ENCODE measurements around the gene KCTD2. TPM values are rescaled to one million over a fixed set of nuclear protein-coding genes. Genes with fewer than 3 reads are reported as not detected.

The KCTD2 gene, protein sequence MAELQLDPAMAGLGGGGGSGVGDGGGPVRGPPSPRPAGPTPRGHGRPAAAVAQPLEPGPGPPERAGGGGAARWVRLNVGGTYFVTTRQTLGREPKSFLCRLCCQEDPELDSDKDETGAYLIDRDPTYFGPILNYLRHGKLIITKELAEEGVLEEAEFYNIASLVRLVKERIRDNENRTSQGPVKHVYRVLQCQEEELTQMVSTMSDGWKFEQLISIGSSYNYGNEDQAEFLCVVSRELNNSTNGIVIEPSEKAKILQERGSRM
- total RNA-seq (10 to 100 TPM; 21.0 to 22.3 TPM), polyA plus RNA-seq (10 to 100 TPM; 15.1 to 17.8 TPM)
- long read RNA-seq, donor 1, transcript KCTD2-201 (6 exons, 3,635 nt) = major isoform, 5 of 481 reads
- long read RNA-seq, donor 1, partial matches to known transcripts = 466 of 481 reads
- long read RNA-seq, donor 1, other reads (novel, unspliced or antisense) = 10 of 481 reads
- long read RNA-seq, donor 2, partial matches to known transcripts = 0 of 2 reads
- long read RNA-seq, donor 2, other reads (novel, unspliced or antisense) = 0 of 2 reads
- long read RNA-seq, donor 3, partial matches to known transcripts = 213 of 384 reads
- long read RNA-seq, donor 3, other reads (novel, unspliced or antisense) = 168 of 384 reads
- long read RNA-seq, donor 4 = 0 reads
- long read RNA-seq, donor 5, partial matches to known transcripts = 590 of 601 reads
- long read RNA-seq, donor 5, other reads (novel, unspliced or antisense) = 7 of 601 reads

DNA sequence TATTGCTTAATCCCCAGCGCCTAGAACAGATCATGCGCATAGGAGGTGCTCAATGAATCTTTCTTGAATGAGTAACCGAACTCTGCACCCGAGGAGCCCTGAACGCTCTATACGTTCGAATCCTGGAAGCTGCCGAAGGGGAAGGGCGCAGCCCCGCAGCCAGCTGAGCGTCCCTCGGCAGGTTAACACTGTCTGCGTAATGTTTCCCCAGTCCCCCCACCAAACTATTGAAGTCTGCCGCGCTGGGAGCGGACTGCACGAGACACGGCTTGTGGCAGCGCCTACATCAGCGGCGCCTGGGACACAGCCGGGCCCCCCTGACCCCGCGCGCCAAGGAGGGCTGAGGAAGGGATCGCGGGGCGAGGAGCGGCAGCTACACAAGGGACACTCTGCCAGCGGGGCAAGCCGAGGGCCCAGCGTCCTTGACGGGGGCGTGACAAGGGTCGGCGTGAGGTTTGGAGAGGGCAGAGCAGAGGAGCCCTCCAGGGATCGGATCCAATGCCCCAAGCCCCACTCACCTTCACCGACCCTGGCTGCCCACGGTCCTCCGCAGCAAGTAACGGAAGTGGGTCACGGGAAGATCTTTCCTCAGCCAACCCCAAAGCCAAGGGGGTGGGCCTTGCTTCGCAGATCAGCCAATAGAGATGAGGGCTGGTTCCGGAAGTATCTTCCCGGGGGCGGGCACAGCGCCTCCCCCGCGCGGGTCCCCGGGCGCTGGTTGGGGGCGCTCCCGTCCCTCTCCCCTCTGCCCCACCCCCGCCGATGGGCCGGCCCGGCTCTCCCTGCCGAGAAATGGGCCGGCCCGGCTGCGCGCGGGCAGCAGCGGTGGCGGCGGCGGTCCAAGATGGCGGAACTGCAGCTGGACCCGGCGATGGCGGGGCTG is at the start of gene KCTD2, which contains the start of gene ATP5PD:
Gene KCTD2 (plus strand): TSS at position 819 of the 883 bp plus-strand sequence. CDS start 26 bp downstream, at position 845.
Gene ATP5PD (minus strand): TSS at position 563 of the 883 bp plus-strand sequence. CDS start 4,319 bp downstream, outside the sequence.
- peak; percentile 99 for ATAC-seq (ENCODE audit: insufficient read depth, low FRiP score)

GRCh38 chr17:74998783-74999182 is 48.2 kb upstream of the KCTD2 start:
- H3K4me3 ChIP-seq = no peak overlapping the region
- 69 to 72% methylated on average over 6 of the region's 6 CpGs for WGBS, 2 donors
- H3K36me3 ChIP-seq (ENCODE audit: control insufficient read depth in 4 of 4, insufficient read depth in 4 of 4, low read length in 4 of 4) = peaks cover 4 to 20% (median 8%) of the 10 kb centered on the region in 4 donors
- no peaks in the 10 kb centered on the region for H3K9me3 ChIP-seq (ENCODE audit: control insufficient read depth in 4 of 4, insufficient read depth in 3 of 4, low read length in 3 of 4)
- DNase-seq (no peak), ATAC-seq (ENCODE audit: insufficient read depth, low FRiP score) (no peak)
- H3K9ac ChIP-seq (ENCODE audit: insufficient read depth in 1 of 2, low read length in 2 of 2) = no peak overlapping the region
- no peaks in the 10 kb centered on the region for H3K4me1 ChIP-seq (ENCODE audit: control insufficient read depth in 5 of 5, insufficient read depth in 5 of 5, low read length in 5 of 5)
- TF ChIP-seq, protein P1, sequence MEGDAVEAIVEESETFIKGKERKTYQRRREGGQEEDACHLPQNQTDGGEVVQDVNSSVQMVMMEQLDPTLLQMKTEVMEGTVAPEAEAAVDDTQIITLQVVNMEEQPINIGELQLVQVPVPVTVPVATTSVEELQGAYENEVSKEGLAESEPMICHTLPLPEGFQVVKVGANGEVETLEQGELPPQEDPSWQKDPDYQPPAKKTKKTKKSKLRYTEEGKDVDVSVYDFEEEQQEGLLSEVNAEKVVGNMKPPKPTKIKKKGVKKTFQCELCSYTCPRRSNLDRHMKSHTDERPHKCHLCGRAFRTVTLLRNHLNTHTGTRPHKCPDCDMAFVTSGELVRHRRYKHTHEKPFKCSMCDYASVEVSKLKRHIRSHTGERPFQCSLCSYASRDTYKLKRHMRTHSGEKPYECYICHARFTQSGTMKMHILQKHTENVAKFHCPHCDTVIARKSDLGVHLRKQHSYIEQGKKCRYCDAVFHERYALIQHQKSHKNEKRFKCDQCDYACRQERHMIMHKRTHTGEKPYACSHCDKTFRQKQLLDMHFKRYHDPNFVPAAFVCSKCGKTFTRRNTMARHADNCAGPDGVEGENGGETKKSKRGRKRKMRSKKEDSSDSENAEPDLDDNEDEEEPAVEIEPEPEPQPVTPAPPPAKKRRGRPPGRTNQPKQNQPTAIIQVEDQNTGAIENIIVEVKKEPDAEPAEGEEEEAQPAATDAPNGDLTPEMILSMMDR (IDR thresholded peaks at IDR 0.05; ENCODE audit: control extremely low read depth, extremely low read depth) = no peak
- H3K27me3 ChIP-seq (ENCODE audit: control insufficient read depth in 3 of 3, insufficient read depth in 3 of 3, low read length in 2 of 3) = no peaks in the 10 kb centered on the region
- H3K27ac ChIP-seq (ENCODE audit: low read depth in 1 of 2, low read length in 1 of 2) = no peak overlapping the region

More for the DNA sequence above, at the start of gene KCTD2, which contains the start of gene ATP5PD:
- H3K27ac ChIP-seq (ENCODE audit: low read depth in 1 of 2, low read length in 1 of 2) = peak within 1 kb of the TSS; percentile 98 to 99
- WGBS, 2 donors = 0 to 1% methylated on average over 52 to 72 of the region's 72 CpGs
- no peaks in the 10 kb centered on the region for H3K9me3 ChIP-seq (ENCODE audit: control insufficient read depth in 4 of 4, insufficient read depth in 3 of 4, low read length in 3 of 4)
- peaks cover 0 to 18% (median 3%) of the 10 kb centered on the region in 5 donors for H3K4me1 ChIP-seq (ENCODE audit: control insufficient read depth in 5 of 5, insufficient read depth in 5 of 5, low read length in 5 of 5)
- peak; percentile 97 to 98 (median 97) for DNase-seq
- TF ChIP-seq, protein P1 (IDR thresholded peaks at IDR 0.05; ENCODE audit: control extremely low read depth, extremely low read depth) = peak; percentile 3
- peaks cover 5 to 10% (median 7%) of the 10 kb centered on the region in 4 donors for H3K36me3 ChIP-seq (ENCODE audit: control insufficient read depth in 4 of 4, insufficient read depth in 4 of 4, low read length in 4 of 4)
- peak within 1 kb of the TSS; percentile 94 for H3K4me3 ChIP-seq
- H3K9ac ChIP-seq (ENCODE audit: insufficient read depth in 1 of 2, low read length in 2 of 2) = peak within 1 kb of the TSS; percentile 49 to 77
- H3K27me3 ChIP-seq (ENCODE audit: control insufficient read depth in 3 of 3, insufficient read depth in 3 of 3, low read length in 2 of 3) = no peaks in the 10 kb centered on the region

- no peak overlapping the region for H3K9ac ChIP-seq (ENCODE audit: insufficient read depth in 1 of 2, low read length in 2 of 2)
- H3K4me3 ChIP-seq = no peak overlapping the region
- WGBS, 2 donors = 83% methylated on average over 4 of the region's 4 CpGs
- no peaks in the 10 kb centered on the region for H3K27me3 ChIP-seq (ENCODE audit: control insufficient read depth in 3 of 3, insufficient read depth in 3 of 3, low read length in 2 of 3)
- DNase-seq (no peak), ATAC-seq (ENCODE audit: insufficient read depth, low FRiP score) (no peak)
- TF ChIP-seq, protein P1 (IDR thresholded peaks at IDR 0.05; ENCODE audit: control extremely low read depth, extremely low read depth) = no peak
- H3K4me1 ChIP-seq (ENCODE audit: control insufficient read depth in 5 of 5, insufficient read depth in 5 of 5, low read length in 5 of 5) = no peaks in the 10 kb centered on the region
- H3K27ac ChIP-seq (ENCODE audit: low read depth in 1 of 2, low read length in 1 of 2) = no peak overlapping the region
- no peaks in the 10 kb centered on the region for H3K9me3 ChIP-seq (ENCODE audit: control insufficient read depth in 4 of 4, insufficient read depth in 3 of 4, low read length in 3 of 4)
- H3K36me3 ChIP-seq (ENCODE audit: control insufficient read depth in 4 of 4, insufficient read depth in 4 of 4, low read length in 4 of 4) = peaks cover 4 to 24% (median 8%) of the 10 kb centered on the region in 4 donors
Observed at GRCh38 chr17:74999523-74999922, 47.5 kb upstream of the KCTD2 start.

All from lung (tissue), 16 donors.